SU-DHL-6 (cell line): Measurements from ENCODE around the gene CHKA.
A peak's percentile ranks its signal among the peaks of the same experiment; 100 is the strongest.

Experiments
- H2AFZ ChIP-seq: fragments of 200-600 bp; sonication (generic); 2 replicates; pipeline ENCODE4 v1.6.1; 2014; ENCODE audit warnings: low read depth, mild to moderate bottlenecking, moderate library complexity, mixed read lengths, antibody characterized with exemption, low read length; ENCODE audit not compliant: severe bottlenecking
- H3F3A ChIP-seq: fragments of 200-600 bp; shearing (Covaris generic); 2 replicates; pipeline ENCODE4 v1.6.0; 2016; ENCODE audit warnings: antibody characterized with exemption, mild to moderate bottlenecking; ENCODE audit not compliant: insufficient read depth
- H3K27ac ChIP-seq: fragments of 200-600 bp; sonication (generic); 2 replicates; pipeline ENCODE4 v1.5.1; 2016; ENCODE audit warnings: low read depth, mild to moderate bottlenecking, low read length, moderate library complexity, mixed read lengths
- H3K27me3 ChIP-seq: fragments of 200-600 bp; sonication (generic), shearing (Covaris generic); 2 replicates; pipeline ENCODE4 v1.6.0; 2014; ENCODE audit warnings: mild to moderate bottlenecking, low read length
- H3K36me3 ChIP-seq: fragments of 200-600 bp; sonication (generic); 2 replicates; pipeline ENCODE4 v1.6.1; 2014; ENCODE audit warnings: mild to moderate bottlenecking, low read length, mixed read lengths
- H3K4me2 ChIP-seq: fragments of 300-600, 200-600 bp; shearing (Covaris generic), sonication (generic); 2 replicates; pipeline ENCODE4 v1.6.0; 2014; ENCODE audit warnings: low read length, low read depth, mild to moderate bottlenecking; ENCODE audit not compliant: poor library complexity, severe bottlenecking
- H3K4me3 ChIP-seq: fragments of 200-600 bp; sonication (generic); 2 replicates; pipeline ENCODE4 v1.5.1; 2014; ENCODE audit warnings: antibody characterized with exemption, low read length, mild to moderate bottlenecking, mixed read lengths; ENCODE audit not compliant: insufficient read depth, poor library complexity, severe bottlenecking
- H3K79me2 ChIP-seq: fragments of 200-600 bp; sonication (generic); 2 replicates; pipeline ENCODE4 v1.6.1; 2014; ENCODE audit warnings: mild to moderate bottlenecking, low read length, moderate library complexity; ENCODE audit not compliant: insufficient read depth
- H3K9ac ChIP-seq: fragments of 200-600 bp; sonication (generic); 2 replicates; pipeline ENCODE4 v1.7.0; 2014; ENCODE audit warnings: mild to moderate bottlenecking, low read length
- H3K9me2 ChIP-seq: fragments of 200-600 bp; sonication (generic); replicated peaks from 2 replicates; pipeline ENCODE4 v1.6.1; 2014; ENCODE audit warnings: low read length; ENCODE audit not compliant: insufficient read depth
- H3K9me3 ChIP-seq: fragments of 200-600 bp; sonication (generic); 2 replicates; pipeline ENCODE4 v1.6.1; 2014; ENCODE audit warnings: low read length, mixed read lengths; ENCODE audit not compliant: insufficient read depth
- H4K20me1 ChIP-seq: fragments of 200-600 bp; sonication (generic); 2 replicates; pipeline ENCODE4 v1.6.1; 2014; ENCODE audit warnings: low read depth, mild to moderate bottlenecking, antibody characterized with exemption, low read length, moderate library complexity, mixed read lengths
- EZH2phosphoT487 ChIP-seq: fragments of 200-600 bp; sonication (generic), shearing (Covaris generic); conservative IDR thresholded peaks from 2 replicates; pipeline ENCODE4 v1.6.1; 2018; ENCODE audit warnings: mild to moderate bottlenecking, antibody characterized with exemption, low read length, moderate library complexity, mixed read lengths
- TF ChIP-seq, protein P1 (sequence below): fragments of 200-600 bp; sonication (generic); IDR thresholded peaks from one replicate; pipeline ENCODE4 v1.5.1; 2017; ENCODE audit warnings: antibody characterized with exemption, mild to moderate bottlenecking, low read length, moderate library complexity; ENCODE audit not compliant: insufficient read depth, poor library complexity, severe bottlenecking

Gene CHKA

GRCh38 chr11:68033708-68034045, 87.5 kb downstream of the CHKA start:
- no peak overlapping the region for H2AFZ ChIP-seq
- no peak overlapping the region for H3K4me2 ChIP-seq
- H3K27ac ChIP-seq: no peak overlapping the region
- peaks cover 19% of the 10 kb centered on the region for H3K79me2 ChIP-seq
- no peak overlapping the region for H3K4me3 ChIP-seq
- no peaks in the 10 kb centered on the region for H3K9me3 ChIP-seq
- no peaks in the 10 kb centered on the region for H3K27me3 ChIP-seq
- H3K9ac ChIP-seq: no peak overlapping the region
- no peaks in the 10 kb centered on the region for H3K9me2 ChIP-seq
- H4K20me1 ChIP-seq: no peaks in the 10 kb centered on the region
- no peaks in the 10 kb centered on the region for H3K36me3 ChIP-seq
- no peaks in the 10 kb centered on the region; the same call in 1 of the 2 replicates for H3F3A ChIP-seq
- TF ChIP-seq EZH2phosphoT487: no peak
- TF ChIP-seq, protein P1, sequence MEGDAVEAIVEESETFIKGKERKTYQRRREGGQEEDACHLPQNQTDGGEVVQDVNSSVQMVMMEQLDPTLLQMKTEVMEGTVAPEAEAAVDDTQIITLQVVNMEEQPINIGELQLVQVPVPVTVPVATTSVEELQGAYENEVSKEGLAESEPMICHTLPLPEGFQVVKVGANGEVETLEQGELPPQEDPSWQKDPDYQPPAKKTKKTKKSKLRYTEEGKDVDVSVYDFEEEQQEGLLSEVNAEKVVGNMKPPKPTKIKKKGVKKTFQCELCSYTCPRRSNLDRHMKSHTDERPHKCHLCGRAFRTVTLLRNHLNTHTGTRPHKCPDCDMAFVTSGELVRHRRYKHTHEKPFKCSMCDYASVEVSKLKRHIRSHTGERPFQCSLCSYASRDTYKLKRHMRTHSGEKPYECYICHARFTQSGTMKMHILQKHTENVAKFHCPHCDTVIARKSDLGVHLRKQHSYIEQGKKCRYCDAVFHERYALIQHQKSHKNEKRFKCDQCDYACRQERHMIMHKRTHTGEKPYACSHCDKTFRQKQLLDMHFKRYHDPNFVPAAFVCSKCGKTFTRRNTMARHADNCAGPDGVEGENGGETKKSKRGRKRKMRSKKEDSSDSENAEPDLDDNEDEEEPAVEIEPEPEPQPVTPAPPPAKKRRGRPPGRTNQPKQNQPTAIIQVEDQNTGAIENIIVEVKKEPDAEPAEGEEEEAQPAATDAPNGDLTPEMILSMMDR: no peak

DNA sequence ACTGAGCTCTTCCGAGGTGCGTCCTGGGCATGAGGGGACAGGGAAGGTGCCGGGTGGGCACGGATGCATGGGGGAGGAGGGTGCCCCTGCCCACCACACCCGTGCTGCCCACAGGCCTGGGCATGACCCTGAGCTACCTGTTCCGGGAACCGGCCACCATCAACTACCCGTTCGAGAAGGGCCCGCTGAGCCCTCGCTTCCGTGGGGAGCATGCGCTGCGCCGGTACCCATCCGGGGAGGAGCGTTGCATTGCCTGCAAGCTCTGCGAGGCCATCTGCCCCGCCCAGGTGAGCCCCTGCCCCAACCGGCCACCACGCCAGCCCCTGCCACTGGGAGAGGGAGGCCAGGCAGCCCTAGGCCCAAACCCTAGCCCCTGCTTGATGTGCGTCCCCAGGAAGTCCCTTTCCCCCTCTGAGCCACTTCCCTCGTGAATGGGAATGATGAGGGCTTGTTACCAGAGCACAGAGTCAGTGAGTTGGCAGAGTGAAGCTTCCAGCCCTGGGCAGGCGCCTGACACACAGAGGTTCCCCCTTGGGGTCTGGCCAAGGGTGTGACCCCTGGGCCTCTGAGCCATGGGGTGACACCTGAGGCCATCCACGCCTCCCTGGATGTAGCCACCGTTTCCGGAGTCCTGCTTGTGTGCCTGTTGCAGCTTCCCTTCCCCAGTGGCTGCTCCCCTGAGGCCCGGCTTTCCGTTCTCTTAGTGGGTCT, 88.0 kb downstream of the CHKA start:
- Histone ChIP-seq H3K27ac (no peak overlapping the region), H3K27me3 (no peaks in the 10 kb centered on the region), H3K4me2 (no peak overlapping the region), H4K20me1 (no peaks in the 10 kb centered on the region), H3K36me3 (no peaks in the 10 kb centered on the region), H3F3A (no peaks in the 10 kb centered on the region; the same call in 1 of the 2 replicates), H3K79me2 (peaks cover 19% of the 10 kb centered on the region), H2AFZ (no peak overlapping the region), H3K9ac (no peak overlapping the region), H3K9me2 (no peaks in the 10 kb centered on the region), H3K9me3 (no peaks in the 10 kb centered on the region), H3K4me3 (no peak overlapping the region)
- TF ChIP-seq, protein P1: no peak
- TF ChIP-seq EZH2phosphoT487: no peak

- H3F3A ChIP-seq: no peaks in the 10 kb centered on the region; the same call in 1 of the 2 replicates
- H3K79me2 ChIP-seq: peaks cover 19% of the 10 kb centered on the region
- H2AFZ ChIP-seq: no peak overlapping the region
- no peaks in the 10 kb centered on the region for H3K36me3 ChIP-seq
- H3K27me3 ChIP-seq: no peaks in the 10 kb centered on the region
- H3K9me3 ChIP-seq: no peaks in the 10 kb centered on the region
- peak overlapping the region; percentile 98; the same call in 1 of the 2 replicates for H3K9ac ChIP-seq
- no peak overlapping the region for H3K27ac ChIP-seq
- peak overlapping the region; percentile 92 for H3K4me2 ChIP-seq
- H3K9me2 ChIP-seq: no peaks in the 10 kb centered on the region
- H3K4me3 ChIP-seq: no peak overlapping the region
- TF ChIP-seq, protein P1: no peak
- no peak for TF ChIP-seq EZH2phosphoT487
- H4K20me1 ChIP-seq: no peaks in the 10 kb centered on the region
Observed at GRCh38 chr11:68032003-68032402, 89.2 kb downstream of the CHKA start.

- Histone ChIP-seq H2AFZ (peak overlapping the region; percentile 91), H3F3A (no peaks in the 10 kb centered on the region), H3K9ac (peak overlapping the region; percentile 98), H3K27ac (peak overlapping the region; percentile 49), H3K9me2 (no peaks in the 10 kb centered on the region), H3K27me3 (no peaks in the 10 kb centered on the region), H3K36me3 (no peaks in the 10 kb centered on the region), H3K79me2 (peaks cover 19% of the 10 kb centered on the region), H3K4me3 (peak overlapping the region; percentile 95), H3K4me2 (peak overlapping the region; percentile 92), H3K9me3 (no peaks in the 10 kb centered on the region), H4K20me1 (no peaks in the 10 kb centered on the region)
- TF ChIP-seq EZH2phosphoT487: no peak
- TF ChIP-seq, protein P1: no peak
Observed at GRCh38 chr11:68031144-68031464, 90.1 kb downstream of the CHKA start.
